ENCODE data around the gene PCNX2. TPM values are rescaled to one million over a fixed set of nuclear protein-coding genes. Genes with fewer than 3 reads are reported as not detected.
"Not testable (repeated sequence)": the region's sequence is repeated elsewhere in the genome, so short reads cannot be mapped to it uniquely, and the experiment has no call there.

Gene PCNX2
- total RNA-seq, 1 experiment from 2014 or later, result 50.8 TPM

DNA sequence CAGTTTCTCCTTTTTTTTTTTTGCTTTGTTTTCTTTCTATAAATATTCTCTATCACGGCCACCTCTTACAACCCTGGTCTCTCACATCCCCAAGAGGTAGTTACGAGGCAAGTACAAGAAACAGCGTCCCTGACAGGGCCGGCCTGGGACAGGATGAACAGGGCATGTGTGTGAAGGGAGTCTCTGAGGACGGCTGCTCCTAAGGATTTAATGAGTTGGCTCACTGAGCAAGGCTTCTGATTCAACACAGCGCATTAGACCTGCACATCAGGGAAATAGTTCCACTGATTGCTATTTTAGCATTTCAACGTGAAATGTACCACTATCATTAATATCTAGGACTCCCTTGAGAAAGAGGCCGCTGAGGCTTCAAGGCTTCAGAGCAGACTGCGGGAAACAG is 291.1 kb downstream of the PCNX2 start (continued):
- TF ChIP-seq, protein P1, sequence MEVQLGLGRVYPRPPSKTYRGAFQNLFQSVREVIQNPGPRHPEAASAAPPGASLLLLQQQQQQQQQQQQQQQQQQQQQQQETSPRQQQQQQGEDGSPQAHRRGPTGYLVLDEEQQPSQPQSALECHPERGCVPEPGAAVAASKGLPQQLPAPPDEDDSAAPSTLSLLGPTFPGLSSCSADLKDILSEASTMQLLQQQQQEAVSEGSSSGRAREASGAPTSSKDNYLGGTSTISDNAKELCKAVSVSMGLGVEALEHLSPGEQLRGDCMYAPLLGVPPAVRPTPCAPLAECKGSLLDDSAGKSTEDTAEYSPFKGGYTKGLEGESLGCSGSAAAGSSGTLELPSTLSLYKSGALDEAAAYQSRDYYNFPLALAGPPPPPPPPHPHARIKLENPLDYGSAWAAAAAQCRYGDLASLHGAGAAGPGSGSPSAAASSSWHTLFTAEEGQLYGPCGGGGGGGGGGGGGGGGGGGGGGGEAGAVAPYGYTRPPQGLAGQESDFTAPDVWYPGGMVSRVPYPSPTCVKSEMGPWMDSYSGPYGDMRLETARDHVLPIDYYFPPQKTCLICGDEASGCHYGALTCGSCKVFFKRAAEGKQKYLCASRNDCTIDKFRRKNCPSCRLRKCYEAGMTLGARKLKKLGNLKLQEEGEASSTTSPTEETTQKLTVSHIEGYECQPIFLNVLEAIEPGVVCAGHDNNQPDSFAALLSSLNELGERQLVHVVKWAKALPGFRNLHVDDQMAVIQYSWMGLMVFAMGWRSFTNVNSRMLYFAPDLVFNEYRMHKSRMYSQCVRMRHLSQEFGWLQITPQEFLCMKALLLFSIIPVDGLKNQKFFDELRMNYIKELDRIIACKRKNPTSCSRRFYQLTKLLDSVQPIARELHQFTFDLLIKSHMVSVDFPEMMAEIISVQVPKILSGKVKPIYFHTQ (CRISPR knock-in tag; IDR thresholded peaks at IDR 0.05), result no peak
- no peak for TF ChIP-seq TP53 (CRISPR knock-in tag; IDR thresholded peaks at IDR 0.05)

DNA sequence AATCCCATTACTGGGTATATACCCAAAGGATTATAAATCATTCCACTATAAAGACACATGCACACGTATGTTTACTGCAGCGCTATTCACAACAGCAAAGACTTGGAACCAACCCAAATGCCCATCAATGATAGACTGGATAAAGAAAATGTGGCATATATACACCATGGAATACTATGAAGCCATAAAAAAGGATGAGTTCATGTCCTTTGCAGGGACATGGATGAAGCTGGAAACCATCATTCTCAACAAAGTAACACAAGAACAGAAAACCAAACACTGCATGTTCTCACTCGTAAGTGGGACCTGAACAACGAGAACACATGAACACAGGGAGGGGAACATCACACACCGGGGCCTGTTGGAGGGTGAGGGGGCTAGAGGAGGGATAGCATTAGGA is 291.9 kb downstream of the PCNX2 start:
- H3K27me3 Mint-ChIP-seq (ENCODE audit: low read depth); H3K27ac Mint-ChIP-seq; POLR2A ChIA-PET; ATAC-seq; H3K9me3 Mint-ChIP-seq; H3K4me1 Mint-ChIP-seq; CTCF ChIA-PET; DNase-seq (ENCODE audit: low spot score); H3K4me3 Mint-ChIP-seq: not testable (repeated sequence)
- peaks cover 40% of the 10 kb centered on the region for H3K36me3 Mint-ChIP-seq

DNA sequence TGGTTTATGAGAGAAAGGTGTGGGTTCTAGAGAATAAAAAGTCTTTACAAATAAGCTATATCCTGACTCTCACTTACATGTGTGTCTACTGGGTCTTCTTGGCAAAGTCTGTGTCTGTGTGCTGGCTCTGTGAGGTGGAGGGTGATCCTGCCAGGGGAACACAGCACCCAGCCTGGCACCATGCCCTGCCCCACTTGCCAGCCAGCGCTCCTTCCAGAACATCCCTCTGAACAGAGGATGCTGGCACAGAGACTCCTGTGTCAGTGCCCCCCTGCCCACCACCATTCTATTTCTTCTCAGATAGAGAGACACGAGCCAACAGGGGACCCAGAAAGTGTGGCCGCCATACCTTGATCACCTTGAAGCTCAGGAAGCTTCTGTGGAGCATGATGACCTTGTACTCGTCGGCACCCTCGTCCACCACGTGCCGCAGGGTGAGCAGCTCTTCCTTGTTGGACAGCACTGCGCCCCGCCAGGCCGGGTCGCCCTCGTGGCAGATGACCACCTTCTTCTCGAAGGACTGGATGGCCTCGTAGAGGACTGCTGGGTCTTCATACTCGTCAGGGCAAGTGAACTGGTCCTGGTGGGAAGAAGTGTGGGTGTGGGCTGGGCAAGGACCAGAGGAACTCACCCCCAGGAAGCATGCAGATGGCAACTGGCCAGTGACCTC is 295.4 kb downstream of the PCNX2 start:
- DNase-seq (ENCODE audit: low spot score) (no peak), ATAC-seq (no peak)
- CTCF ChIA-PET, result no interaction called here
- POLR2A ChIA-PET, result interaction anchor here (0.5 kb wide), 1 partner anchor 104 kb away, joined by 3 read pairs; no protein-coding TSS in a partner anchor
- Mint-ChIP-seq H3K27ac (no peak overlapping the region), H3K4me1 (0 out of 2 replicates have a peak, but pooled peaks cover 3% of the 10 kb centered on the region), H3K27me3 (ENCODE audit: low read depth) (no peaks in the 10 kb centered on the region), H3K9me3 (peaks cover 14% of the 10 kb centered on the region), H3K36me3 (peaks cover 73% of the 10 kb centered on the region), H3K4me3 (no peak overlapping the region)
- TF ChIP-seq, protein P1 (CRISPR knock-in tag; IDR thresholded peaks at IDR 0.05), result no peak
- TF ChIP-seq NFATC4 (CRISPR knock-in tag; IDR thresholded peaks at IDR 0.05), result no peak
- TF ChIP-seq, protein P2, sequence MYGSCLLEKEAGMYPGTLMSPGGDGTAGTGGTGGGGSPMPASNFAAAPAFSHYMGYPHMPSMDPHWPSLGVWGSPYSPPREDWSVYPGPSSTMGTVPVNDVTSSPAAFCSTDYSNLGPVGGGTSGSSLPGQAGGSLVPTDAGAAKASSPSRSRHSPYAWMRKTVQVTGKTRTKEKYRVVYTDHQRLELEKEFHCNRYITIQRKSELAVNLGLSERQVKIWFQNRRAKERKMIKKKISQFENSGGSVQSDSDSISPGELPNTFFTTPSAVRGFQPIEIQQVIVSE (CRISPR knock-in tag; IDR thresholded peaks at IDR 0.05; ENCODE audit: borderline replicate concordance), result no peak
- TF ChIP-seq, protein P3, sequence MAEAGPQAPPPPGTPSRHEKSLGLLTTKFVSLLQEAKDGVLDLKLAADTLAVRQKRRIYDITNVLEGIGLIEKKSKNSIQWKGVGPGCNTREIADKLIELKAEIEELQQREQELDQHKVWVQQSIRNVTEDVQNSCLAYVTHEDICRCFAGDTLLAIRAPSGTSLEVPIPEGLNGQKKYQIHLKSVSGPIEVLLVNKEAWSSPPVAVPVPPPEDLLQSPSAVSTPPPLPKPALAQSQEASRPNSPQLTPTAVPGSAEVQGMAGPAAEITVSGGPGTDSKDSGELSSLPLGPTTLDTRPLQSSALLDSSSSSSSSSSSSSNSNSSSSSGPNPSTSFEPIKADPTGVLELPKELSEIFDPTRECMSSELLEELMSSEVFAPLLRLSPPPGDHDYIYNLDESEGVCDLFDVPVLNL (CRISPR knock-in tag; IDR thresholded peaks at IDR 0.05; ENCODE audit: borderline replicate concordance, low read depth), result no peak
- TF ChIP-seq, protein P4, sequence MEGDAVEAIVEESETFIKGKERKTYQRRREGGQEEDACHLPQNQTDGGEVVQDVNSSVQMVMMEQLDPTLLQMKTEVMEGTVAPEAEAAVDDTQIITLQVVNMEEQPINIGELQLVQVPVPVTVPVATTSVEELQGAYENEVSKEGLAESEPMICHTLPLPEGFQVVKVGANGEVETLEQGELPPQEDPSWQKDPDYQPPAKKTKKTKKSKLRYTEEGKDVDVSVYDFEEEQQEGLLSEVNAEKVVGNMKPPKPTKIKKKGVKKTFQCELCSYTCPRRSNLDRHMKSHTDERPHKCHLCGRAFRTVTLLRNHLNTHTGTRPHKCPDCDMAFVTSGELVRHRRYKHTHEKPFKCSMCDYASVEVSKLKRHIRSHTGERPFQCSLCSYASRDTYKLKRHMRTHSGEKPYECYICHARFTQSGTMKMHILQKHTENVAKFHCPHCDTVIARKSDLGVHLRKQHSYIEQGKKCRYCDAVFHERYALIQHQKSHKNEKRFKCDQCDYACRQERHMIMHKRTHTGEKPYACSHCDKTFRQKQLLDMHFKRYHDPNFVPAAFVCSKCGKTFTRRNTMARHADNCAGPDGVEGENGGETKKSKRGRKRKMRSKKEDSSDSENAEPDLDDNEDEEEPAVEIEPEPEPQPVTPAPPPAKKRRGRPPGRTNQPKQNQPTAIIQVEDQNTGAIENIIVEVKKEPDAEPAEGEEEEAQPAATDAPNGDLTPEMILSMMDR (IDR thresholded peaks at IDR 0.05), result no peak

DNA sequence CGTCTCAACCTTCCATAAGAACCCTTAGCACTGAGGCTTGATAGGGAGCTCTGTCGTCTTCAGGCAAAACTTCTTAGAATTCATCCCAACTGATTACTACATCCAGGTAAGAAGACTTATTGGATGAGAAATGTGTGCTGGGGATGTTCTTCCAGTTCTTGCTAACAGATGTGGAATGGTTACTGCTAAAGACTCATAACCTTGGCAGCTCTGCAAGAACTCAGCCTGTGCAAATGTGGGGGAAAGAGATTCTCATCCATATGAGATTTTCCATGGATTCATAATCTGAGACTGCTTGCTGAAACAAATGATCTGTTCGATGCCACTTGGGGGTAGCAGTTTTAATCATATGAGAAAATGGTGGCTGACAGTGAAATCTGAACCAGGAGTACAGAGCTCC is 296.9 kb downstream of the PCNX2 start:
- POLR2A ChIA-PET, result no interaction called here
- no peaks in the 10 kb centered on the region for H3K27me3 Mint-ChIP-seq (ENCODE audit: low read depth)
- H3K36me3 Mint-ChIP-seq, result peaks cover 83% of the 10 kb centered on the region
- CTCF ChIA-PET, result no interaction called here
- H3K9me3 Mint-ChIP-seq, result peaks cover 29% of the 10 kb centered on the region
- no peak overlapping the region for H3K4me3 Mint-ChIP-seq
- ATAC-seq (no peak), DNase-seq (ENCODE audit: low spot score) (no peak)
- H3K27ac Mint-ChIP-seq, result no peak overlapping the region
- 0 out of 2 replicates have a peak, but pooled peaks cover 3% of the 10 kb centered on the region for H3K4me1 Mint-ChIP-seq
- TF ChIP-seq ZNF423 (CRISPR knock-in tag; IDR thresholded peaks at IDR 0.05), result no peak
- TF ChIP-seq, protein P5, sequence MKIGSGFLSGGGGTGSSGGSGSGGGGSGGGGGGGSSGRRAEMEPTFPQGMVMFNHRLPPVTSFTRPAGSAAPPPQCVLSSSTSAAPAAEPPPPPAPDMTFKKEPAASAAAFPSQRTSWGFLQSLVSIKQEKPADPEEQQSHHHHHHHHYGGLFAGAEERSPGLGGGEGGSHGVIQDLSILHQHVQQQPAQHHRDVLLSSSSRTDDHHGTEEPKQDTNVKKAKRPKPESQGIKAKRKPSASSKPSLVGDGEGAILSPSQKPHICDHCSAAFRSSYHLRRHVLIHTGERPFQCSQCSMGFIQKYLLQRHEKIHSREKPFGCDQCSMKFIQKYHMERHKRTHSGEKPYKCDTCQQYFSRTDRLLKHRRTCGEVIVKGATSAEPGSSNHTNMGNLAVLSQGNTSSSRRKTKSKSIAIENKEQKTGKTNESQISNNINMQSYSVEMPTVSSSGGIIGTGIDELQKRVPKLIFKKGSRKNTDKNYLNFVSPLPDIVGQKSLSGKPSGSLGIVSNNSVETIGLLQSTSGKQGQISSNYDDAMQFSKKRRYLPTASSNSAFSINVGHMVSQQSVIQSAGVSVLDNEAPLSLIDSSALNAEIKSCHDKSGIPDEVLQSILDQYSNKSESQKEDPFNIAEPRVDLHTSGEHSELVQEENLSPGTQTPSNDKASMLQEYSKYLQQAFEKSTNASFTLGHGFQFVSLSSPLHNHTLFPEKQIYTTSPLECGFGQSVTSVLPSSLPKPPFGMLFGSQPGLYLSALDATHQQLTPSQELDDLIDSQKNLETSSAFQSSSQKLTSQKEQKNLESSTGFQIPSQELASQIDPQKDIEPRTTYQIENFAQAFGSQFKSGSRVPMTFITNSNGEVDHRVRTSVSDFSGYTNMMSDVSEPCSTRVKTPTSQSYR (CRISPR knock-in tag; IDR thresholded peaks at IDR 0.05), result no peak
- TF ChIP-seq PRRX2 (CRISPR knock-in tag; IDR thresholded peaks at IDR 0.05), result no peak
- TF ChIP-seq KAT7 (CRISPR knock-in tag; IDR thresholded peaks at IDR 0.05; ENCODE audit: borderline replicate concordance), result no peak
- no peak for TF ChIP-seq NFE2L1 (CRISPR knock-in tag; IDR thresholded peaks at IDR 0.05)

Measured in WTC11 (cell line).